ENCODE results near the gene ATP13A1. TPM values are rescaled to one million over a fixed set of nuclear protein-coding genes. Genes with fewer than 3 reads are reported as not detected.

ATP13A1 gene
- total RNA-seq, 1 donor, result 35.1 TPM

GRCh38 chr19:19628501-19629134 lies 34.9 kb downstream of the ATP13A1 start:
- H3K4me3 ChIP-seq (ENCODE audit: low read depth, low read length), result peak overlapping the region; percentile 5
- no peak for DNase-seq (ENCODE audit: low read depth)
- TF ChIP-seq CTCF (IDR thresholded peaks at IDR 0.05; ENCODE audit: insufficient read depth, low read length), result no peak

DNA sequence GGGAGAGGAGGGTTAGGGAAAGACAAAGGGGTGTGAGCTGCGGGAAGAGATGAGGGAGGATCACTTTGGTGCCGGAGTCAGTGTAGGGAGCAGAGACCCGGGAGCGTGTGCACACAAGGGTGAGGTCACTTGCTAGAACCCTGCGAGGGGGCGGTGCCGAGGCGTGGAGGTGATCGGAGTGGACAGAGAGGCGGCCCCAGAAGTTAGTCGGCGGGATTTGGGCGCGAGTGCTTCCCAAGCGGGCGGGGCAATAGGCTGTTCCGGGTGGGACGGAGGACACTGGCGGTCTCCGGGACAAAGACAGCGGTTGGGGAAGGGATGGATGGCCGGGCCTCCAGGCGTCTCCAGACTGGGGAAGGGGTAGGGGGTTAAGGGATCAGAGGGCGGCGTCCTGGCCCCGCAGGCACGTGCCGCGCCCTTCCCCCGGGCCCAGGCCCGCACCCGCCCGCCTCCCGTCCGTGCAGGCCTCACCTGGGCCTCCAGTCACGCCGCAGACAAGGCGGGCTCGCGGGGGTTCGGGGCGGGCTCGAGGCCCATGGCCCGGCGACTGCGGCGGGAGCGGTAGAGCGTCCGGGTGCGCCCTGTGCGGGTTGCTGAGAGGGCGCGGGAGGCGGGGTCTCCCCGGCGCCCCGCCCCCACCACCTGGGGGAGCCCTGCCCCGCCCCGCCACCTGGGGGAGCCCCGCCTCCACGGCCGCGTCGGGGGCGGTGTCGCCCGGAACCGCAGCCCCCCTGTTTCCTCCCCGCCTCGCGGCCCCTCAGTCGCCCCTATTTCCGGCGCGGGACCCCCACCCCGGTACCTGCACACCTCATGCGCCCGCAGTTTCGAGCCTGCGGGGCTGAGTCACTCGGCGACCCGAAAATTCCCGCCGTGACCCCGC lies 35.6 kb downstream of the ATP13A1 start, which contains the start of gene LPAR2:
Gene LPAR2 (minus strand): TSS at position 600 of the 880 bp plus-strand sequence. CDS start 945 bp downstream, outside the sequence.
- no peak for DNase-seq (ENCODE audit: low read depth)
- H3K4me3 ChIP-seq (ENCODE audit: low read depth, low read length), result peak within 1 kb of the TSS; percentile 5
- no peak for TF ChIP-seq CTCF (IDR thresholded peaks at IDR 0.05; ENCODE audit: insufficient read depth, low read length)

GRCh38 chr19:19626516-19627472 lies 36.7 kb downstream of the ATP13A1 start:
- DNase-seq (ENCODE audit: low read depth), result no peak
- no peak for TF ChIP-seq CTCF (IDR thresholded peaks at IDR 0.05; ENCODE audit: insufficient read depth, low read length)
- no peak overlapping the region for H3K4me3 ChIP-seq (ENCODE audit: low read depth, low read length)

GRCh38 chr19:19624032-19624570 lies 39.4 kb downstream of the ATP13A1 start:
- DNase-seq (ENCODE audit: low read depth), result no peak
- TF ChIP-seq CTCF (IDR thresholded peaks at IDR 0.05; ENCODE audit: insufficient read depth, low read length), result no peak

DNA sequence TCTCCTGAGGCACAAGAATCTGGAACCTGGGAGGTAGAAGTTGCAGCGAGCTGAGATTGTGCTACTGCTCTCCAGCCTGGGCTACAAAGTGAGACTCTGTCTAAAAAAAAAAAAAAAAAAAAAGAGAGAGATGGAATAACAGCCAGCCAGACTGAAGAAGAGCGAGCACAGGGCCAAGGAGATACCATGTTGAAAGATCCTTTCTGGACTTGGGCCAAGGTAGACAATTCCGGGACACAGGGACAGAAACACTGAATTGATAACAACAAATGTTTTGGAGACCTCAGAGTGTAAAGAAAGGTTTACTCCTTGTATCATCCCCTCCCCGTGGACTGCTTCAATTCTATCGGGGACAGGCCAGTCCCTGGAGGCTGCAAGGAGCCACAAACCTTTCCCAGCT lies 40.1 kb downstream of the ATP13A1 start:
- H3K4me3 ChIP-seq (ENCODE audit: low read depth, low read length), result no peak overlapping the region
- TF ChIP-seq CTCF (IDR thresholded peaks at IDR 0.05; ENCODE audit: insufficient read depth, low read length), result no peak
- DNase-seq (ENCODE audit: low read depth), result no peak

More at GRCh38 chr19:19624032-19624570, 39.4 kb downstream of the ATP13A1 start:
- H3K4me3 ChIP-seq (ENCODE audit: low read depth, low read length), result no peak overlapping the region

- no peak overlapping the region for H3K4me3 ChIP-seq (ENCODE audit: low read depth, low read length)
- no peak for DNase-seq (ENCODE audit: low read depth)
- TF ChIP-seq CTCF (IDR thresholded peaks at IDR 0.05; ENCODE audit: insufficient read depth, low read length), result no peak
Measured at GRCh38 chr19:19619849-19620210, 43.6 kb downstream of the ATP13A1 start.
